ENCODE results near the gene OPALIN. TPM values are rescaled to one million over a fixed set of nuclear protein-coding genes. Genes with fewer than 3 reads are reported as not detected.

Gene OPALIN
- total and polyA plus RNA-seq, 9 of the 15 experiments (the other 6 are each of a cell fraction or from before 2014, with no cell fraction given), result not detected

GRCh38 chr10:96379758-96380157 lies 21.0 kb upstream of the OPALIN start:
- Histone ChIP-seq H3K4me2 (ENCODE audit: insufficient read depth, low read length) (no peak overlapping the region), H3K36me3 (ENCODE audit: control insufficient read depth, insufficient read depth, low read length) (no peaks in the 10 kb centered on the region), H3K9ac (ENCODE audit: insufficient read depth in 1 of 2, low read depth in 2 of 2, low read length in 2 of 2) (no peak overlapping the region), H3K9me1 (ENCODE audit: control insufficient read depth, insufficient read depth, low read length) (no peaks in the 10 kb centered on the region), H2AFZ (ENCODE audit: low read depth, low read length) (no peak overlapping the region), H3K4me3 (no peak overlapping the region), H3K79me2 (ENCODE audit: control insufficient read depth, insufficient read depth, low read length) (no peaks in the 10 kb centered on the region), H3K9me3 (replicated peaks; ENCODE audit: control insufficient read depth, insufficient read depth, low read depth, low read length) (no peaks in the 10 kb centered on the region), H4K20me1 (replicated peaks; ENCODE audit: control insufficient read depth, insufficient read depth, low read length) (no peaks in the 10 kb centered on the region), H3K27me3 (ENCODE audit: control insufficient read depth in 2 of 2, insufficient read depth in 2 of 2, low read length in 2 of 2) (peaks cover 0 to 37% of the 10 kb centered on the region in 2 experiments), H3K27ac (ENCODE audit: extremely low read depth, low read depth, low read length) (no peak overlapping the region), H3K4me1 (replicated peaks in 1 of 2; ENCODE audit: control insufficient read depth in 2 of 2, insufficient read depth in 2 of 2, low read length in 2 of 2) (peaks cover 0 to 5% of the 10 kb centered on the region in 2 experiments; a peak in 1 of 5 replicates)
- in situ Hi-C loops (cut with MboI) (no loop called here), intact Hi-C loops (cut with micrococcal nuclease) (loop anchor here (10.0 kb wide), 1 partner anchor 365 kb away; no protein-coding TSS in a partner anchor)
- ATAC-seq, result no peak
- ChIA-PET POLR2A (no interaction called here), CTCF (ENCODE audit: low intra/inter-chr PET ratio) (no interaction called here)
- no peak for DNase-seq (ENCODE audit: extremely low read depth in 1 of 4, low spot score in 3 of 4)
- BruUV-seq (replicated peaks), result no TSS peak
- TF ChIP-seq CTCFL (IDR thresholded peaks at IDR 0.05; ENCODE audit: borderline replicate concordance, insufficient read depth, low read depth, low read length, poor library complexity, severe bottlenecking), result no peak
- no peak for TF ChIP-seq ZBTB1 (CRISPR knock-in tag; IDR thresholded peaks at IDR 0.05; ENCODE audit: borderline replicate concordance, low read depth)
- no peak for TF ChIP-seq ZNF436 (CRISPR knock-in tag; IDR thresholded peaks at IDR 0.05)
- no peak for TF ChIP-seq NFE2 (IDR thresholded peaks at IDR 0.05; ENCODE audit: low read depth)
- no peak for TF ChIP-seq DIDO1 (tag; IDR thresholded peaks at IDR 0.05; ENCODE audit: low read depth)
- TF ChIP-seq CBFA2T3 (IDR thresholded peaks at IDR 0.05), result no peak
- no peak for TF ChIP-seq ILF3 (IDR thresholded peaks at IDR 0.05; ENCODE audit: borderline replicate concordance)
- no peak for TF ChIP-seq SAP30 (IDR thresholded peaks at IDR 0.05; ENCODE audit: borderline replicate concordance, insufficient read depth, low read depth, low read length, poor library complexity, severe bottlenecking)
- no peak for TF ChIP-seq KLF6 (CRISPR knock-in tag; IDR thresholded peaks at IDR 0.05; ENCODE audit: borderline replicate concordance)
- no peak for FAIRE-seq
- WGBS (ENCODE audit: insufficient coverage, low coverage, missing lambda C conversion rate), result 0% methylated on average over 8 of the region's 8 CpGs

All from K562 (cell line).